Measurements from ENCODE around the gene RPL36.
"Not testable (repeated sequence)": the region's sequence is repeated elsewhere in the genome, so short reads cannot be mapped to it uniquely, and the experiment has no call there.

Gene RPL36

DNA sequence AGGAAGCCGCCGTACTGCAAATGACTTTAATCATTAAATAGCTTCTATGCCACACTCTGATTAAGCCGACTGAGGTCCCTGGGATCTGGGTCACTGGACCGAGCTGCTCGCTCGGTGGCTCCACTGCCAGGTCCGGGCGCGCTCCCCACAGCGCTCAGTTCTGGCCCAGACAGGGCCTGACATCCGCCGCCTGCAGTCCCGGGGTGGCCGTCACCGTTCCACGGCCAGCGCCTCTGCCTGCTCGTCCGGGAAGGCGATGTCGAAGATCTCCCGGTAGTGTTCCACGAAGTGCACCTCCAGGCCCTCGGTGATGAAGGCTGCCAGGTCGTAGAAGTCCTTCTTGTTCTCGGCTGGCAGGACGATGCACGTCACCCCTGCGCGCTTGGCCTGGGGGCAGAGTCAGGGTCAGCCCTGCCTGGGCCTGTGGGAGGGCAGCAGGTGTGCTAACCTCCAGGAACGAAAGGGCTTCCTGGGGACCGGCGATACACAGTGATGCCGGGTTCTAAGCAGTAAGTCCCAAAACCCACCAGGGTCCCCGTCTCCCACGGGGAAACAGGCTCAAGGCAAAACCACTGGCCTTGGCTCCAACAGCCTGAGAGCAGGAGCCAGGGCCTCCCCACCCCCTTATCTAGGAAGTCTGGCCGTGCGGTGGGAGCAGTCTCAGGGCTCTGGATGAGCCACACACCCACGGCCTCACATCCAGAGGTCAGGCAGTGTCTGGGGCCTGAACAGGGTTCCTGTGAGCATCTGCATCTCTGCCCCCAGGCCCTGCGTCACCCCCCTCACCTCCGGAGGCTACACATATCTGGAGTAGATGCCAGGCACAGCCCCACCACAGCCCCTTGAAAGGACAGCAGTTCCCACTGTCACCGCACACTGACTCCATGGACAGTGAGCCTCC, 2.0 kb downstream of the RPL36 start:
- DNase-seq: no peak

DNA sequence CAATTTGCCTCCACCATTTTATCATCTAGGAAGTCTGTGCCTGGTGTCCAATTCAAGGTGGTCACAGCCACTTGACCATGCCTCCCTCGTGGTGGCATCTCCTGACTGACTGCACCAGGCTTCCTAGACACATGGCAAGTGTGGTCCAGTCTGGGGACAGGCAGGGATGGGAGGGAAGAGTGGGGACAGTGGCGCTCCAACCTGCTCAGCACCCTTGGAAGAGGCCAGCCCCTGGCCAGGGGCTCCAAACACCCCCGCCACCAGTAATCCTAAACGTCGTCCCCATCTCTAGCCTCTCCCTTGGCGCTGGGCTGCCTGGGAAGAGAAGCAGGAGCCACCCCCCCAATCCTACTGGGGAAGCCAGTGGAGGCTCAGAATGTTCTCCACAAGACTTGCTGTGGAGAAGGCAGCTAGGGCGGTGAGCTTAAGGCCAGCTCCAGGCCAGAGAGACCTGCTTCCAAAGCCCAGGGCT, 2.7 kb downstream of the RPL36 start:
- DNase-seq: no peak

DNA sequence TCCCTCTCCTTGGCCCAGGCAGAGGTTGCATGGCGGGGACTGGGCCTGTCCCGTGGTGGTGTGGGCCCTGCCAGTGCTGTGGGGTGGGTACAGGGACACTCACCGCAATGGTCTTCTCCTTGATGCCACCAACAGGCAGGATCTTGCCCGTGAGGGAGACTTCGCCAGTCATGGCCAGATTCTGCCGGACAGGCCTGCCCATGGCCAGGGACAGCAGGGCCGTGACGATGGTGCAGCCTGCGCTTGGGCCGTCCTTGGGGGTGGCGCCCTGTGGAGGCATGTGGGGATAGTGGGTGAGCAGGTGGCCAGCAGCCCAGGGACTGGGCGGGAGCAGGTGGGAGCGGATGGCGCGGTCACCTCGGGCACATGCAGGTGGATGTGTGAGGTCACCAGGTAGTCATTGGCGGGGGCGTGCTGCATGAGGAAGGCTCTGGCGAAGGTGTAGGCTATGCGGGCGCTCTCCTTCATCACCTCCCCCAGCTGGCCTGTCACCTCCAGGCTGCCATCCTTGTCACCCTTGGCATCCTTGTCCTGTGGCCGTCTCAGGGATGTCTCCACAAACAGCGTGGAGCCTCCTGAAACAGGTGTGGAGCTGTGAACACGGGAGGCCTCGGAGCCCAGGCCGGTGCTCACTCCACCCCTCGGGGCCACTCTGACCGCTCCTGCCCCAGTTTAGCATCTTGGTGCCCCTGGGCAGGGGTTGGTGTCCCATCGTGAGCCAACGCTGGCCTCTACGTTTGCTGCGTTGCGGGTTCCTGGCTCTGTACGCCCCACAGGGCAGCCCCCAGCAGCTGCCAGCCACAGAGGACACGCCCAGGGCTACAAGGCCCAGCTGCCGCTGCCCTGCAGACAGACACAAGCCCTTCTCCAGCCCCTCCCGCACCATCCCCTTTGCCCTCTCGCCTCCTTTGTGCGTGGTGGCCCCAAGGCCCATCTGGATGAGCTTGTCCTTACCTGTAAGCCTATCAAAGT, 3.4 kb downstream of the RPL36 start:
- DNase-seq: no peak

DNA sequence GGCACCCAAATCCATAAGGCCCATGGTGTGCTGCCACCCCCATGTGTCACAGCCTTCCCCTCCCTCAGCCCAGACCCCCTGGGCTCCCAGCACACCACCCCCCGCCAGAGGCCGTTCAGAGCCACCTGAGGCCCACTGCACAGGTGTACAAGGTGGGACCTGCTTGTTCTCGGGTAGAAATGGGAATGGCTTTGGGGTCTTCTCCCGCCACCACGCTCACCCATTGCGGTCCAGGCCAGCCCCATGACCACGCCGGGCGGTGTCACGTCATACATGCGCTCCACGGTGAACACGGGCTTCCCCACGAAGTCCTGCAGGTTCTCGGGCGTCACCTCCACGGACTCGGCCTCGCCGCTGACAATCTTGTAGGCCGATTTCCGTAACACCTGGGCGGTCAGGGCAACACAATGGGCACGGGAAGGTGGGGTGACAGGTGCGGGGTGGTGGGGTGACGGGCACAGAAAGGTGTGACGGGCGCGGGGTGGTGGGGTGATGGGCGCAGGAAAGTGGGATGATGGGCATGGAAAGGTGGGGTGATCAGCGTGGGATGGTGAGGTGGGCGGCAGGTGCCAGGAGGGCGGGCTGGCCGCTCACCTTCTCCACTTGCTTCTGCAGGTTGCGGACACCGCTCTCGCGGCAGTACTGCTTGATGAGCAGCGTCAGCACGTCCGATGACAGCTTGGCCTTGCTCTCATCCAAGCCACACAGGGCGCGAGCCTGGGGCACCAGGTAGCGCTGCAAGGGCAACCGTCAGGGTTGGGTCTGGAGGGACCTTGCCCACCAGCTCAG, 4.3 kb downstream of the RPL36 start:
- DNase-seq: no peak

DNA sequence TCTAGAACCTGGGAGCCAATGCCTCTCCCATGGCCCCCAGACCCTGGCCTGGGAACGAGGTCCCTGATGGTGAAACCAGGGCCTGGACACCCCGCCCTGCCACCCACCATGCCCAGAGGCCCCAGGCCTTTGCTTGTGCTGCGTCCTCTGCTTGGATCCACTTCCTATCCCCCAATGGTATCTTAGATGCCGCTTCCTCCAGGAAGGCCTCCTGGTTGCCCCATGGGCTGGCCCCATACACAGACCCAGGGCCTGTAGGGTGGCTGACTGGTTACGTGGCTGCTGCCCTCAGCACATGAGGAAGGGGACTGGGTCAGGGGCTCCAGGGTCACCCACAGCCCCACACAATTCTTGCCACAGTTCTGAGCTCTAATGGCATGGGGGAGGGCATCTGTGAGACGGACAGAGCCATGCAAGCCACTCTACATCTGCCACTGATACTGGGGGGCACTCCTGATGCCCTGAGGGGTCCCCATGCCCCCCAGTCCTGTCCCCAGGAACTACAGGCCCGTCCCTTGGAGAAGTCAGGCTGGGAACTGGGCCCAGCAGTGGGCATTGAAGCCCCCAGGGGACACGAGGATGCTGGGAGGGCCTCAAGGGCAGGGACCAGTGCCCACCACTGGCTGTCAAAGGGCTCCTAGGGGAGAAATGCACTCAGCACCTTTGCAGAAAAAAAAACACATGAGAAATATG, 5.0 kb downstream of the RPL36 start:
- DNase-seq: no peak

DNA sequence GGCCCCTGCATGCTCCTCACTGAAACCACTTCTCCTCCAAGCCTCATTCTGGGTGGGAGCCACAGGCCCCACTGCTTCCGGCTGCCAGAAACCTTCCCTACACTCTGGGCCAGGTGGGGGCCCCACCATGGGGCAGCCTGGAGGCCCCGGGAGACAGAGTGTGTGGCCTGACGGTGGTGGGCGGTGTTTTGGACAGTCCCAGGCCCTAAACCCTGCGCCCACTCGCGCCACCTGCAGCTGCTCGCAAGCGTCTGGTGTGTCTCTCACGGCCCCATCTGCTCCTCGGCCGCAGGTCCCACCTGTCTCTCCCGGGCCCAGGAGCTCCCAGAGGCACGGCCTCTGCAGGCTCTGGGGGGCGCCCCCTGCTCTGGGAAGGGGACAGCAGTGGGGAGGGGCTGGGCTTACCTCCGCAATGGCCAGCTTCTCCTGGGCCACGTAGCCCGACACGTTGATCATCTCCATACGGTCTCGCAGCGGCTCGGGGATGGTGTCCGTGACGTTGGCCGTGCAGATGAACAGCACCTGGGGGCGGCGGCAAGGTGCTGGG, 5.6 kb downstream of the RPL36 start:
- no peak for DNase-seq

DNA sequence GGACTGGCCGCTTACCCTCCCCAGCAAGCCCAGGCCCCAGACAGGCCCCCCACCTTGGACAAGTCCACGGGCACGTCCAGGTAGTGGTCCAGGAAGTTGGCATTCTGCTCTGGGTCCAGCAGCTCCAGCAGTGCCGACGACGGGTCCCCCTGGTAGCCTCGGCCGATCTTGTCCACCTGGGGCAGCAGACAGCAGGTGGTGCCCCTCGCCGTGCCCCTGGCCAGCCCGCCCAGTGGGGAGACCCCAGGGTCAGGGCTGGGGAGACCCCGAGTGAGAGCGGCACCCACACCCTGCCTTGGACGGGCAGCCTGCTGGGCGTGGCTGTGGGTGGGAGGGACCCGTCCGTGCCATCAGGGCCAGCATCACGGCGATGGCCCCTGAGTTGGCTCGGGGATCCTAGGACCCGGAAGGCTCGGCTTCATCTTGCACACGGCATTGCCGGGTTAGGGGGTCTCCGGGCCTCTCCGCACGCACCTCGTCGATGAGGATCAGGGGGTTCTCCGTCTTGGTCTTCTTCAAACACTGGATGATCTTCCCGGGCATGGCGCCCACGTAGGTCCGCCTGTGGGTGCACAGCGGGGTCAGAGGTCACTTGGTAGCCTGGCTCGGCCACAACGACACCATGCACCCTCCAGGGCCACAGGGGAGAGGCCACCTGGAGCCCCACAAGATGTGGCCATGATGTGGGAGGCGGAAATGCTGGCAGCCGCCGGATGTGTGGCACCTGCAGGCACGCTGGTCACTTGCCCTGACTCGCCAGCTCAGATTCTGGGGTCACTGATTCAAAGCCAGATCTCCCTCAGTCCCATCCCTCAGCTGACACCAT, 6.3 kb downstream of the RPL36 start:
- DNase-seq: no peak

DNA sequence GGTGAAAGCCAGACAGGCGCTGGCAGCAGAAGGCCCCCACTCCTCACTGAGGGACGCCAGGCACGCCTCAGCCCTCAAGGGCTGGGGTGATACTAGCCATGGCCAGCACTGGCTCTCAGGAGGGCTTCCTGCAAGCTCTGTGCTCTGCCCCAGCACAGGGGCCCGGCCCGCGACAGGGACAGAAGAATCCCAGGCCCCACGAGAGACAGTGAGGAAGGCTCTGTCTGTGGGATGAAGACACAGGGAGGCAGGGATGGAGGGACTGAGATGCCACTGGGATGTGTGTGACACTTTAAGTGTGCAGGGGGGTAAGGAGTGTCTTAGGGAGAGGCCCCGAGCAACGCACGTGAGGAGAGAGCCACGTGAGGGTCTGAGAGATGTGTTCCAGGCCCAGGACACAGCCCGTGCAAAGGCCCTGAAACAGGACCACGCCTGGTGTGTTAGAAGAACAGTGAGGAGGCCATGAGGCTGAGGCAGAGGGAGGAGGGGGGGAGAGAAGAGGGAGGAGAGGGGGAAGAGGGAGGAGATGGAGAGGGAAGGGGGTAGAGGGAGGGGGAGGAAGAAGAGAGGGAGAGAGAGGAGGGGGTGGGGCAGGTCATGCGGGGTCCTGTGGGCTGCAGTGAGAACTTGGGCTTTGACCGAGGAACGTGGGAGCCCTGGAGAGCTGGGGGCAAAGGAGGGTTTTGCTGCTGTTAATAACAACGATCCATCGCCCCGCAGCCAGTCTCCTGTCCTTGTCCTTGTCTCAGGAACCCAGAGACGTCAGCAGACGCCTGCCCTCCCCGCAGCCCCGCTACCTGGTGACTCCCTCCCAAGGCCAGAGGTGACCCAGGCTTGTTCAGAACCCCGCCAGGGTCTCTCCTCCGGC, 7.2 kb downstream of the RPL36 start:
- DNase-seq: no peak

DNA sequence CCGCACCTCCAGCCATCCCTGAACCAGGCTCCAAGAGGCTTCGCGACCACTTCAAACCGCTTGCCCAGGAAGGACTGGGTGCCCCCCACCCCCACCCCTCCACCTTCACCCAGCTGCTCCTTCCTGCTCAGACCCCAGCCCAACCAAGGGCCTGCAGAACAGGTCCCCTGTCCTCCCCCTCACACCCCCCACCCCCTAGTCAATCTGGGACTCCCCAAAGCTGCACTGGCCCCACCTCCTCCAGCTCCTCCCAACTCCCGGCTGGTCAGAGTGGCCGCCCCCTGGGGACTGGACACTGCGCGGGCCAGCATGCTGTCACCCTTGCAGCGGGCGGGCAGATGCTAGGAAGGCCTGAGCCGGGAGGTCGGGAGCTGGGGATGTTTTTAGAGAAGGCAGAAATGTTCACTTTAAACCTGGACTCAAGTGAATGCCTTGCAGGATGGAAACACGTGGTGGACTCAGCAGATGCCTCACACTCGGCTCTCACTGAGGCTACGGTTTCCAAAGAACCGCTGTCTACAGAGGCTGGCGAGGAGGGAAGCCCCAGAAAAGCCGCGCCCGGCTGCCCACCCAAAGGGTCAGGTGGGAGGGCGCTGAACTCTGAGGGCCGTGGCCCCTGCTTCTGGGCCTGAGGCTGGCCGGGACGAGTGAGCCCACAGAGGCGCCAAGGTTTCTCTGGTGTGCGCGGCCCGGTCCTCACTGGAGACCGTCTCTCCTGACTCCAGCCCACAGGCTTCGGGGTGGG, 8.0 kb downstream of the RPL36 start:
- no peak for DNase-seq

DNA sequence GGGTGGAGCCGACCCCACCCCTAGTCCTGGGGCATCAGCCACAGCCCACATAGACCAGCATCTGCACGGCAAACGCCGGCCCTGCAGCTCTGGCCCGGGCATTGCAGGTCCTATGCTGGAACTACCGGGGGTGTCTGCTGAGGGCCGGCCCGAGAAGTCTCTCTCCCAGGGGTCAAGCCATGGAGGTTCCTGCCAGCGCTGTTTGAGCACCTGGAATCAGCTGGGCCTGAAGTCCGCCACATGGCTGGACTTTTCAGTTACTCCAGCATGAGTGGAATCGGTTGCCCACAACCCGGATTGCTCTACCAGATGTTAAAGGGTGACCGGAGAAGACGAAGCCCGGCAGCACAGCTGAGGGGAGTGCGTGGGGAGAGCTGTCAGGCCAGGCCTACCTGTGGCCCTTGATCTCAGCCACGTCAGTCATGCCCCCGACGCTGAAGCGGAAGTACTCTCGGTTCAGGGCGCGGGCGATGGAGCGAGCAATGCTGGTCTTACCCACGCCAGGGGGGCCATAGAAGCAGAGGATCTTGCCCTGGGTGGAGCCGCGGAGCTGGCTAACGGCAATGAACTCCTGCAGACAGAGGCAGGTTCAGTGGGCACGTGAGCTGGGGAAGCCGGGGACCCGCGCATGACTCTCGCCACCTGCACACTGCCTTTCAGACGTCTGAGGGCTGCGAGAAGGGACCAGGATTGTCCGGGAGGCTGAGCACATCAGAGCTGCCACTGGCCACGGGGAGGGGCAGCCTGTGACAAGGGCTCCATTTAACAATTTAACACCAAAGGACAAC, 8.7 kb downstream of the RPL36 start:
- DNase-seq: no peak

DNA sequence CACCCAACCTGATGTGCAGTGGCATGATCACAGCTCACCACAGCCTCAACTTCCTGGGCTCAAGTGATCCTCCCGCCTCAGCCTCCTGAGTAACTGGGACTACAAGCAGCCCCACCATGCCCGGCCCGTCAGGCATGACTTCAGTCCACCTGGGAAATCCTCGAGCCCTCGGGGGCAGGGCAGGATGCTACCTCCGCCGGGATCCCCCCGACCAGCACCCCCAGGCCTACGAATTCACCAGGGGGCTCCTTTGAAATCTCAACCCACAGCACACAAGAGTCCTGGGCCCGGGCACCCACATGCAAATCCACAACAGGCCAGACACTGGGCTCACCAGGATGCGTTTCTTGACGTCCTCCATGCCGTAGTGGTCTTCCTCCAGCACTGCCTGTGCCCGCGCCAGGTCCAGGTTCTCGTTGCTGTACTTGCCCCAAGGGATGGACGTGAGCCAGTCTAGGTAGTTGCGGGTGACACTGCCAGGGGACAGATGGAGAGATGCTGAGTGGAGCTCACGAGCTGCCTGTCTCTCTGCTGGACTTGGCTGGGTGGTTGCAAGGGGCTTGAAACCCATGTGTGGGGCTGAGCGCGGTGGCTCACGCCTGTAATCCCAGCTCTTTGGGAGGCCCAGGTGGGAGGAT, 10.5 kb downstream of the RPL36 start:
- no peak for DNase-seq

DNA sequence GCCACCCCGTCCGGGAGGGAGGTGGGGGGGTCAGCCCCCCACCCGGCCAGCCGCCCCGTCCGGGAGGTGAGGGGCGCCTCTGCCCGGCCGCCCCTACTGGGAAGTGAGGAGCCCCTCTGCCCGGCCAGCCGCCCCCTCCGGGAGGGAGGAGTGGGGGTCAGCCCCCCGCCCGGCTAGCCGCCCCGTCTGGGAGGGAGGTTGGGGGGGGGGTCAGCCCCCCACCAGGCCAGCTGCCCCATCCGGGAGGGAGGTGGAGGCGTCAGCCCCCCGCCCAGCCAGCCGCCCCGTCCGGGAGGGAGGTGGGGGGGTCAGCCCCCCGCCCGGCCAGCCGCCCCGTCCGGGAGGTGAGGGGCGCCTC, 11.9 kb downstream of the RPL36 start:
- not testable (repeated sequence) for DNase-seq

DNA sequence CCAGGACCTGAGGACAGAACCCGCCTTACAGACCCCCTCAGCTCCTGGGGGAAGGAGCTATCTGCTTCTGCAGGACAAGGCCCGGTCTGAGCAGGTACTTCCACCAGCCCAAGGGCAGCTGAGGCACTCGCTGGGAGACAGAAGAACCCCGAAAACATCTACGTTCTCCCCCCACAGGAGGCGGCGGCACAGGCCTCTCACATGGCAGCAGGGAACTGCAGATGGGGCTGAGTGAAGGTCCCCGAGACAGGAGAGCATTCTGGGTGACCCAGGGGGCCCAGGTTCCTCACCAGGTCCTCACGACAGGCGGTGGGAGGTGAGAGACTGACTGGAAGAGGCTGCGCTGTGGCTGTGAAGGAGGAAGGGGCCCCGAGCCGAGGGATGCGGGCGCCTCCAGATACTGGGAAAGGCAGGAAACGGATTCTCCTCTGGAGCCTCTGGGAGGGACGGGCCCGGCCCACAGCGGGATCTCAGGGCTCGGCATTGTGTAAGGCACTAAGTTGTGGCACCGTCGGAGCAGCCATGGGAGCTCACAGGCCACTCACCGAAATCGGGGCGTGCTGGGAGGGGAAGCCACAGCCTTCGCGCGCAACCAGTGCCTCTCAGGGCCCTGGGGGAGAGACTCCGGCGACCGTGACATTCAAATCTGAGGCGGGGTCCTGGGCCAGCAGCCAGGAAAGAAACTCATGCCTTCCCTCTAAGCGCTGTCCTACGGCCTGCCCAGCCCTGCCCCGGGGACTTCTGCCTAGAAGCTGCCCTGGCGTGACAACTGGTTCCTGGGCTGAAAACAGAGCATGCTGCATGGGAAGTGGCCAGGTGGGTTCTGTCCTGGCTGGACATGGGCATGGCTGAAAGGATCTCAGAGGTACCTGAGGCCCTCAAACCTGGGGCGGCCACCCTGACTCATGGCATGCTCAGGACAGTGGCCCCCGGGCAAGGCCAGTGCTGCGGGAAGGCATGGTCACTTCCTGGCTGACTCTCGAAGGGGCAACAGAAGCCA, 14.0 kb downstream of the RPL36 start:
- DNase-seq: no peak

DNA sequence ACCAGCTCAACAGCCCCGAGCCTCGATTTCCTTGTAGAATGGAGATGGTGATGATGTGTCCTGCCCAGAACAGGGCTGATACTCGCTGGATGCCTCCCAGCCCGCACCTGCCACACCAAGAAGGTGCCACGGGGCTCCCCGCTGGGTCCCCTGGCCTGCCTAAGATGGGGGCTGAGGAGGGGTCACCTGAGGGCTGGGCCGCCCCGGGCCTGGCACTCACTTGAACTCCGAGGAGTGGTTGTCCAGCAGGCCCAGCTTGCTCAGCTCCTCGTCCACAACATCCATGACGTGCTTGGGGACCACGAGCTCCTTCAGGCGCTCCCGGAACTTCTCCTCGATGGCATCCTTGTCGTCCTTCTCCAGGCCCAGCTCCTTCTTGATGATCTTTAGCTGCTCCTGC, 15.5 kb downstream of the RPL36 start:
- no peak for DNase-seq

DNA sequence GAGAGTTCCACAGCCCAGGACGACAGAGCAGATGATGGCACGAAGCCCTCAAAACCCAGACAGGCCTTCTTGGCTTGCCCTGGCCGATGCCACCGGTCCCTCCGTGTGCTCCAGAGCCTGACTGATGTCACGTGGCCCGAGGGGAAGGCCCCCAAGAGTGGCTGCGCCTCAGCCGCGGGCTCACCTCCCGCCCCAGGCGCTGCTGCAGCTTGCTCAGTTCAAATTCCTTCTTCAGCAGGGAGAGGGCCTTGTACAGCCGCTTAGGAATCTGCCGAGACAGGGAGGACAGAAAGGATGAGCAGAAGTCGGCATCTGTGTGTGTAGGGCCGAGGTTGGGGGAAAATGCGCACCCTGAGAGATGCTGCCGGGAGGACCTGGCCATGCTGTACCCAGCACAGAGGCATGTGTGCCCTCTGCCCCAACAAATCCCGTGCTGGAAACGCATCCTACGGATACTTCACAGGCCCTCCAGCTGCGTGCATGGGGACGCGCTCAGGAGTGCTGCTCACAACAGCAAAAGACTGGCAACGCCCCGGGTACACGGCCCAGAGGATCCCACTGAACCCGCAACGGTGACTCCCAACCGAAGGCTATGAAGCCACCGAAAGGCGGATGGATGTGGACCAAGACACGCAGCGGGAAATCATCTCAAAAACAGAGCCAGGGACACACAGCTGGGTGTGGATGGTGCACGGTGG, 16.9 kb downstream of the RPL36 start:
- no peak for DNase-seq
